Raji (cell line): Measurements from ENCODE around the gene ARGLU1.

Experiments
- POLR2A ChIP-seq: IDR thresholded peaks from 2 replicates; pipeline ENCODE4 v1.6.1; 2011; ENCODE audit warnings: low read depth, low read length, control low read depth; ENCODE audit not compliant: insufficient read depth

Gene ARGLU1

GRCh38 chr13:106524108-106524507 is 43.8 kb downstream of the ARGLU1 start:
- TF ChIP-seq POLR2A: no peak

- no peak for TF ChIP-seq POLR2A
Observed at GRCh38 chr13:106523576-106523975, 44.4 kb downstream of the ARGLU1 start.

- no peak for TF ChIP-seq POLR2A
Observed at GRCh38 chr13:106522898-106523525, 44.9 kb downstream of the ARGLU1 start.

GRCh38 chr13:106522112-106522705 is 45.7 kb downstream of the ARGLU1 start:
- no peak for TF ChIP-seq POLR2A

- no peak for TF ChIP-seq POLR2A
Observed at GRCh38 chr13:106521095-106521799, 46.7 kb downstream of the ARGLU1 start.

- no peak for TF ChIP-seq POLR2A
Observed at GRCh38 chr13:106520251-106521054, 47.5 kb downstream of the ARGLU1 start.

GRCh38 chr13:106518512-106518911 is 49.4 kb downstream of the ARGLU1 start:
- no peak for TF ChIP-seq POLR2A

GRCh38 chr13:106517109-106517847 is 50.7 kb downstream of the ARGLU1 start:
- TF ChIP-seq POLR2A: no peak

GRCh38 chr13:106515635-106516254 is 52.2 kb downstream of the ARGLU1 start:
- no peak for TF ChIP-seq POLR2A

- no peak for TF ChIP-seq POLR2A
Observed at GRCh38 chr13:106514928-106515634, 52.9 kb downstream of the ARGLU1 start.

- no peak for TF ChIP-seq POLR2A
Observed at GRCh38 chr13:106513025-106513983, 54.6 kb downstream of the ARGLU1 start.

- no peak for TF ChIP-seq POLR2A
Observed at GRCh38 chr13:106507560-106508274, 60.2 kb downstream of the ARGLU1 start.
